ENCODE measurements around the gene OR2T11.
"Not testable (repeated sequence)": the region's sequence is repeated elsewhere in the genome, so short reads cannot be mapped to it uniquely, and the experiment has no call there.

OR2T11 gene

DNA sequence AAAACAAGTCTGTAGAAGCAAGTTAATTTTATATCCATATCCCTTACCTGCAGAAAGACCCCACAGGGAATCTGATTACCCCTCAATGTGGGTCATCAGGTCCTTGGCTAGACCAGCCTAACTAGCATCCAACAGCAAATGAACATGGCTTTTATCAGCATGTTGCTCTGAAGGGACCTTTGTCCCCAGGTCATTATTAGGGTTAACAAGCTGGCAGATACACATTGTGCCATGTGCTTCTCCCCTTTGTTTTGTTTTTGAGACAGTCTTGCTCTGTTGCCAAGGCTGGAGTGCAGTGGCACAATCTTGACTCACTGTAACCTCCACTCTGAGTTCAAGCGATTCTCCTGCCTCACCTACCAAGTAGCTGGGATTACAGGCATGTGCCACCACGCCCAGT lies at the start of gene OR2T11:
OR2T11 (minus strand) TSS at position 101 of the 400 bp plus-strand sequence. CDS start 7,963 bp downstream, outside the sequence.
- not testable (repeated sequence) for DNase-seq

DNA sequence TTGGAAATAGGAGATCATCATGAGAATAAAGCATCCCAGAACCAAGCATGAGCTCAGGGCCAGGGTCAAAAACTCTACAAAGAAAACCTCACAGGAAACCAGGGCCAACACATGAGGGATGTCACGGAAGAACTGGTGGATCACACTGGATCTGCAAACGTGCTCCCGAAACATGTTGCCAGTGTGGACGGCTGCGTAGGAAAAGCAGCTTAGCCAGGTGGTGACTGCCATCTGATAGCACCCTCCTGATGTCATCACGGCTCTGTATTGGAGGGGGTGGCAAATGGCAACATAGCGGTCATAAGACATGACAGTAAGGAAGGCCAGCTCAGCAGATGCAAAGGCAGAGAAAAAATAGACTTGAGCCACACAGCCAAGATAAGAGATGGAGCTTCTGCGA lies 46.8 kb upstream of the OR2T11 start:
- no peak for DNase-seq

- DNase-seq, result no peak
Measured at GRCh38 chr1:248670003-248670402, 35.1 kb upstream of the OR2T11 start.

DNA sequence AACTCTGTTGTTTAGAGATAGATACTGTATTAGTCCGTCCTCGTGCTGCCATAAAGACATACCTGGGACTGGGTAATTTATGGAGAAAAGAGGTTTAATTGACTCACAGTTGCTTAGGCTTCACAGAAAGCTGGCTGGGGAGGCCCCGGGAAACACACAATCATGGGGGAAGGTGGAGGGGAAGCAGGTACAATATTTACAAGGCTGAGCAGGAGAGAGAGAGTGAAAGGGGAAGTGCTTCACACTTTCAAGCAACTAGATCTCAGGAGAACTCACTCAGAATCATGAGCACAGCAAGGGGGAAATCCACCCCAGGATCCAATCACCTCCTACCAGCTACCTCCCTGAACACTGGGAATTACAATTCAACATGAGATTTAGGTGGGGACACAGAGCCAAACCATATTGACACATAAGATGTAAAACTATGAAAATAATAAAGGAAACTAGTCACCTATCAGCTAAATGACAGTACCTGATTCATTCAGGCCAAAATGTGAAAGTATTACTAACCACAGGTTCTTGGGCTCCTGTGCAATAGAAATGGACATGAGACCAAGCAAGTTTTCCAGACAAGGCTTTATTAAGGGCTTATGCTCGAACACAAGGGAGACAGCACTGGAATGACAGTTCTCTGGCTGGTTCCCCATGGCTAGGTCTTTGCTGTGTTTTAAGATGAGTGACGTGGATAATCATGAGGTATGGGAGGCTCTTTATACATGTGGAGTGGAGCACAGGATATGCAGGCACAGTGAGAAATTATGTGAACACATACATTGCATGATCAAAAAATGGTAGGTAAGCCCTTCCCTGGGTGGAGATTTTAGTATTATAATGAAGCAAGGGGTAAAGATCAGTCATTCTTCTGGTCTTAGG lies 28.8 kb upstream of the OR2T11 start:
- DNase-seq, result not testable (repeated sequence)

- DNase-seq, result not testable (repeated sequence)
Measured at GRCh38 chr1:248656797-248657196, 21.9 kb upstream of the OR2T11 start.

DNA sequence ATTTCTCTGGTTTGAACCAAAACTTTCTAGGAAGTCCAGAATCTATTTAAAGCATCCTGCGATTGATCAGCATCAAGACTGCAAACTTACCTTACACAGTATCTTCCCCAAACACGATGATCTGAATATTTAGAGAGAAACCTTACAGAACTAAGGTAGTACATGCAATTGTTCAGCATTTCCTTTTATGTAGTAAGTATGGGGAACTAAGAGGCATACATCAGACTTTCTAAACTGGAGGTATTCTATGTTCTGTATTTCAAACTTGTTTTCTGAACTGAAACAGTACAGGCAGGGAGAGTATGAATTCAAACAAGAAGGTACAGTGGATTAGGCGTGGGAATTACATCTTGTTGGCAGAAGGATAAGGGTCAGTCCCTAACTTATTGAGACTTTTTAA lies 20.5 kb upstream of the OR2T11 start, which contains the start of gene OR2T27:
OR2T27 (minus strand) TSS at position 175 of the 400 bp plus-strand sequence. CDS start 4,644 bp downstream, outside the sequence.
- DNase-seq, result not testable (repeated sequence)

DNA sequence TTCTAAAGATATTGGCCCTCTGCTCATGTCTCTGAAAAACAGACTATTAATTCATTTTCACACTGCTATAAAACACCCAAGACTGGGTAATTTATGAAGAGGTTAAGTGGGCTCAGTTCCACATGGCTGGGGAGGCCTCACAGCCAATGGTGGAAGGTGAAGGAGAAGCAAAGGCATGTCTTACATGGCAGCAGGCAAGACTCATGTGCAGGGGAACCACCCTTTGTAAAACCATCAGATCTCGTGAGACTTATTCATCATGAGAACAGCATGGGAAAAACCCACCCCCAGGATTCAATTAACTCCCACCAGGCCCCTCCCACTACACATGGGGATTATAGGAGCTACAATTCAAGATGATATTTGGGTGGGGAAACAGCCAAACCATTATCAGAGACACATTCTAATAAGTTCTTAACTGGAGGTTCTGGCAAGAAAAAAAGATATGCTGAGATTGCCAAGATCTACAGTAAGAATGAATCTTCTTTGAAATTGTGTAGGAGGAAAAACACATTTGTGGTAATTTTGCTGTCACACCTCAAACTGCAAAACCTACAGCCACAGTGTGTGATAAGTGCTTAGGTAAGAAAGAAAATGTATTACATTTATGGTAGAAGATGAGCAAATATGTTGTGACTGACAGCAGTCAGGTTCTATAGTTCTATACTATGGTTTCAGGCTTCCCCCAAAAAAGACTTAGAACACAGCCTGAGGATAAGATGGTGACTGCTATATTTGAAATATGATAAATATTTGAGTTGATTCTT lies 14.1 kb upstream of the OR2T11 start:
- not testable (repeated sequence) for DNase-seq

DNA sequence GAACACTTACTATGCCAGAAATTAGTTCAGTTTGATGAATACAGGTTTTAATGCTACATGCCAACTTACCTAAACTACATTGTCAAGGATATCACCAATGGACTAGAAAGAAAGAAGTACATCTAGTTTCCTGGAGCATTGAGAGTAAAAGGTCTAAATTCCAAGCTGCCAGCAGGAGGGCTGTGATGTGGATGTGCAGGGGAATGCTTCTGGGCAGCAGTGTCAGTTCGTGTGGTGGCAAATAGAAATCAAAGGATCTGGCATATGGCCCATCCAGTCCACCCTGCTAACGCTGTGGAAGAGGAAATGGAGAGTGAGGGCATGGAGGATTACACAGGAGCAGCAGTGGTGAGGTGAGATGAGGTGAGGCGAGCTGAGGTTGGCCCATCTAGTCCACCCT lies 10.3 kb upstream of the OR2T11 start, which contains the start of gene OR2T35:
OR2T35 (minus strand) TSS at position 101 of the 400 bp plus-strand sequence. CDS start 6,020 bp downstream, outside the sequence.
- not testable (repeated sequence) for DNase-seq

DNA sequence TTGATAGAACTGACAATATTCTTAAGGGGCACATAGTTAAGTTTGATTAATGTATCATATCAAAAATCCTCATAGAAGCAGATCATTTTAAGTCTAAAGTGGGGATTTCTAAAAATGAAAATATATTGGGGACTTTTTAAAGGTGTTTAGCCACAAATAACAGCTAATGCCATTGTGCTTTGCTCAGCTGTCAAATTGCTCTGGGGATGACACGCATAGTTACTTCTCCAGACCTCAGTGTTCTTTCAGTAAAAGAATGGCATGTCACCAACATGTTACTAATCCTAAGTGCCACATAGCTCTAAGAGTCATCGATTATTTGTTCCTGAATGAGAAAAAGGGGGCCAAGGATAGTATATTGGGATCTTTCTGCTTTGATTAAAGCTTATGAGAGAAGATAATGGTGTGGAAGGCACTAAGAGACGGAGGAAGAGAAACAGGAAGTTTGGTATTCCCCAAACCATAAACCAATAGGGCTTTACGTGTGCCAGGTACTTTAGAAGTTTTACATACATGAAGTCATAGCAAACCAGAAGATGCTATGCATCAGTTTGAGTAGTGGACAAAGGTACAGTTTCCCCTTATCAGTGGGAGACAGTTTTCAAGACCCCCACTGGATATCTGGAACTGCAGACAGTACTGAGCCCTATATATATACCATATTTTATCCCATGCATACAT lies 8.2 kb upstream of the OR2T11 start:
- DNase-seq, result not testable (repeated sequence)

GRCh38 chr1:248641583-248641982 lies 6.7 kb upstream of the OR2T11 start:
- not testable (repeated sequence) for DNase-seq

GRCh38 chr1:248640906-248641305 lies 6.0 kb upstream of the OR2T11 start:
- not testable (repeated sequence) for DNase-seq

DNA sequence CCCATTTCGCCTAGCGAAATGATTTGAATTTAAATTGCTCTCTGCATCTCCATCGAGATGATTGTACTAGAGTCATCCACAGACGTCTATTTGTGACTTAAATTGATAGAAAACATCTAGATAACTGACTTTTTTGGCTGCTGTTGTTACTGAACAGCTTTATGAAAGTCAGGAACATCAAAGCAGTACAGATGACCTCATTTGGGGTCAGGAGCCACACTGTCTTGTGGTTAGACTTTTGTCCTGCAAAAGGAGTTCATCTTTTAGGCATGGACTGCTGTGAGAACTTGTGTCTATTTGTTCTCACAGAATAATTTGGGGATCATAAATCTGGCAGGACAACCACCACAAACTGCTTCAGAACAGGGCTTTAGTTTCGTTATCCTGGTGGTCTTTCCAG lies 4.8 kb upstream of the OR2T11 start:
- not testable (repeated sequence) for DNase-seq

- not testable (repeated sequence) for DNase-seq
Measured at GRCh38 chr1:248636612-248637011, 1.7 kb upstream of the OR2T11 start.

- DNase-seq, result no peak
Measured at GRCh38 chr1:248631354-248632008, 3.4 kb downstream of the OR2T11 start.

GRCh38 chr1:248630551-248630950 lies 4.3 kb downstream of the OR2T11 start:
- no peak for DNase-seq

DNA sequence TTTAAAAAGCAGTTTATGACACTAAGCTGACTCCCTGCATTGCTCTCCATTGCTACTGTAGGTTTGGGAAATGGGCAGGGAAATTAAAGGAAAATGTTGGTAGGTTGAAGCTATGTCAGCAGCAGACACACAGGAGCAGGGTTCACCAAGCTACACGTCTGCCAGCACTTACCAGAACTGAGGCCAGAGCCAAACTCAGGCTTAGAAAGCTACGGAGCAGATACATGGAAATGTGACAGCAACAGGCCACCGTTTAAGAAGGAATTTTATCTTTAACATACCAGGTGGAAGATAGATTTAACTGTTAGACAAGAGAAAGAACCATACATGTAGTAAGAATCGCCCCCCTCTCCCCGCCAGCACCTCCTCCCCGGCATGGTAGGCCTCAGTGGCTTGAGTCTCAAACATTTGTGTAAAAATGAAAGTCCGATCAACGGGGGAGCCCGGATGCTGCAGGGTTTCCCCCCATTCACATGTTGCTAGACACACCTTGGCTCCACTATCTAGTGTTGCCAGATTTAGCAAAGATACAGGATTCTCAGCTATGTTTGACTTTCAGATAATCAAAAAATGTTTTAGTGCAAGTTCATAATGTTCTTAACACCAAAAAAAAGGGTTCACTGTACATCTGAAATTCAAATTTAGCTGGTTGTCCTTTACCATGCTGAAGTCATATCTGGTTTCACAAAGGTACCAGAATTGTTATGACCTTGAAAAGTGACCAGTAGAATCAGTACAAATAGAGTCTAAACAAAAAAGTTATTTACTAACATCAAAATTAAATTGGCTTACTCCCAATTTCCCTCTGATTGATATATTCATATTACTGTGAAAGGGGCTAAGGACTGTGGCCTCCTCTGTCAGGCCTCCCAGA lies 6.7 kb downstream of the OR2T11 start:
- no peak for DNase-seq

GRCh38 chr1:248625971-248626370 lies 8.9 kb downstream of the OR2T11 start:
- DNase-seq, result no peak

DNA sequence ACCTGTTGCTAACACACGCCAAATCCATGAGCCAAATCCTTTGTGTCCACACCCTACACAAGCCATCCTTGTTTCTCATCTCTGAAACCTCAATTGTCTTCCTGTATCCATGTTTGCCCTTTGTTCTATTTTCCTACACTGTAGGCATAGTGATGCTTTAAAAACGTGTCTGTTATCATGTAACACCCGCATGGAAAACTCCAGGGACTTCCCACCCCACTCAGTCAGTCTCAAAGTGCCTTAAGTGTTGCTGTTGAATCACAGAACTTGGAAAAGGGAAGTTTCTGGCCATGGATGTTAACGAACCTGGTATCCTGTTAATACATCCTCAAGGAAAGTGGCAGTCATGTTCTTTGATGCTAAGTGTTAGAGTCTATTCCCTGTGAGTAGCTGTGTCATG lies 9.7 kb downstream of the OR2T11 start:
- no peak for DNase-seq

DNA sequence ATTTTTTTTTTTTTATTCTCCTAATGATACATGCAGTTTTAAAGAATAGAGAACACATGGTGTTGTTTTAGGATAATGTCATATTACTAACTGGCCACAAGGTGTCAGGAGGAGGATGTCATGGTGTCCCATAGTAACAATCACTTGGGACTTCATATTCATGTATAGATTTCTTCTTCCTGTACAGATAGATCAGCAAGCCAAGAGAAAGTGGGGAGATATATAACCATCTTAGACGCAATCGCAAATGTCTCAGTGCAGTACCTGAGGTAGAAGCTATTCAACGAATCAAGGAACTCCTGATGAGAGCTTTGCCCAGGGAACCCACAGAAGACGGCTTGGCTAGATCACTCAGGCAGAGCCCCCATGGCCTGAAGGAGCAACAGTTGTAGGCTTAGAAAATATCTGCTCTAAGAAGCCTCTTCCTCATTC lies 12.3 kb downstream of the OR2T11 start:
- DNase-seq, result peak in 1 of 2 experiments; percentile 1

DNA sequence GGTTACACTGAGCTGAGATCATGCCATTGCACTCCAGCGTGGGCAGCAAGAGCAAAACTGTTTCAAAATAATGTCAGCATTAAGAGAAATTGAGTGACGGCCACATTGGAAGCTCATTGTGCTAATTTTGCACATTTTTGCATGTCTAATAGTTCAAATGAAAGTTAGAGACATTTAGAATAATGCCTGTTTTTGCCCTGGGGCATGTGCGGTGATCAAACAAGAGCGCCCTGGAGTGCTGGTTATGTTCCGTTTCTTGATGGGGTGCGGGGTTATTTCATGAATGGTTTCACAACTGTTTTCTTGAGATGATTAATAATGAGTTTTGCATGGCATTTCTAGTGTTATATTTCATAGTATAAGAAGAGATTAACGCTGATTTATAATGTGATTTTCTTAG lies 13.1 kb downstream of the OR2T11 start:
- no peak for DNase-seq

DNA sequence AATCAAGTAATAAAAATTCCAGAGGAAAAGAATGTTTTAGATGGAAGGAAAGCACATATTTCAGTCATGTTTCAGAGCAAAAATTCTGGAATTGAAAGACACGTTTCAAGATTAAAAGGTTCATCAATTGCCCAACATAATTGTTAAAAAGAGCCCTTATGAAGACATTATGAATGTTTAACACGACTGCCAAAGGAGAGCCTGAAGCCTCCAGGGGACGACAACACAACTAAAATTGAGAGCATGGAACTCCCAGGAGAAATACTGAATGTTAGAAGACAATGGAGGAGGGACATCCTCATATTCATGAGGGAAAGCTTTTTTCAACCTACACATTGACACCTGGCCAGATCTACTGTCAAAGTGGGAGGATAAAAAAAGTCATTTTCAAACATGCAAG lies 16.0 kb downstream of the OR2T11 start:
- DNase-seq, result peak in 1 of 2 experiments; percentile 48
